GM18907 (cell line): ENCODE data around the gene DYNC2I2.
"Not testable (repeated sequence)": the region's sequence is repeated elsewhere in the genome, so short reads cannot be mapped to it uniquely, and the experiment has no call there.

Source experiments
- ATAC-seq: cut with Tn5 transposase; IDR thresholded peaks from one replicate; pipeline ENCODE4 v1.9.1; 2021; ENCODE audit warnings: mild to moderate bottlenecking, moderate library complexity; ENCODE audit not compliant: unreplicated experiment

DYNC2I2 gene

GRCh38 chr9:128619779-128620178, 36.9 kb downstream of the DYNC2I2 start:
- no peak for ATAC-seq

- ATAC-seq, result no peak
These were observed 37.5 kb downstream of the DYNC2I2 start for GRCh38 chr9:128619127-128619526.

- ATAC-seq, result no peak
These were observed 38.7 kb downstream of the DYNC2I2 start for GRCh38 chr9:128617943-128618342.

GRCh38 chr9:128615571-128615970, 41.1 kb downstream of the DYNC2I2 start:
- ATAC-seq, result no peak

GRCh38 chr9:128614728-128615127, 41.9 kb downstream of the DYNC2I2 start:
- no peak for ATAC-seq

- no peak for ATAC-seq
These were observed 44.9 kb downstream of the DYNC2I2 start for GRCh38 chr9:128611600-128612394.

- no peak for ATAC-seq
These were observed 45.8 kb downstream of the DYNC2I2 start for GRCh38 chr9:128610897-128611296.

- no peak for ATAC-seq
These were observed 48.9 kb downstream of the DYNC2I2 start for GRCh38 chr9:128607642-128608350.

GRCh38 chr9:128603697-128604096, 53.0 kb downstream of the DYNC2I2 start:
- no peak for ATAC-seq

GRCh38 chr9:128600099-128600498, 56.5 kb downstream of the DYNC2I2 start:
- ATAC-seq, result no peak

GRCh38 chr9:128595471-128595870, 61.2 kb downstream of the DYNC2I2 start:
- no peak for ATAC-seq

GRCh38 chr9:128593856-128594255, 62.8 kb downstream of the DYNC2I2 start:
- ATAC-seq, result no peak

- ATAC-seq, result no peak
These were observed 63.6 kb downstream of the DYNC2I2 start for GRCh38 chr9:128593039-128593438.

- no peak for ATAC-seq
These were observed 67.9 kb downstream of the DYNC2I2 start for GRCh38 chr9:128588581-128589233.

- ATAC-seq, result no peak
These were observed 69.2 kb downstream of the DYNC2I2 start for GRCh38 chr9:128587453-128587852.

GRCh38 chr9:128586934-128587333, 69.7 kb downstream of the DYNC2I2 start:
- not testable (repeated sequence) for ATAC-seq

- not testable (repeated sequence) for ATAC-seq
These were observed 71.5 kb downstream of the DYNC2I2 start for GRCh38 chr9:128585155-128585554.
